HCT116 (cell line): ENCODE data around the gene SUCNR1. TPM values are rescaled to one million over a fixed set of nuclear protein-coding genes. Genes with fewer than 3 reads are reported as not detected.
"Not testable (repeated sequence)": the region's sequence is repeated elsewhere in the genome, so short reads cannot be mapped to it uniquely, and the experiment has no call there.

Experiments used
- ATAC-seq: fragments of 200-7000 bp; cut with Tn5 transposase; 2 replicates; pipeline ENCODE4 v1.9.1; 2020; ENCODE audit warnings: mild to moderate bottlenecking, moderate library complexity
- BruUV-seq: library from RNA; stranded (reverse); fragments of 400-500 nt; replicated peaks from 2 replicates; lab custom pipeline; 2021; lab: Mats Ljungman, UMichigan
- CTCF ChIA-PET: fragments of 300-600 bp; sonication (Branson Sonifier 250); formaldehyde crosslinking; loops from one replicate; lab custom pipeline; 2021; ENCODE audit warnings: antibody characterized with exemption; lab: Charles Lee
- POLR2A ChIA-PET: fragments of 300-600, 350-600 bp; sonication (Branson Sonifier 250); formaldehyde crosslinking; loops from one replicate; lab custom pipeline; 2021; ENCODE audit warnings: antibody characterized with exemption; lab: Charles Lee
- RAD21 ChIA-PET, 2 experiments: fragments of 300-600 bp; sonication (Branson Sonifier 250); formaldehyde crosslinking; loops; one replicate each; lab custom pipeline; 2023; ENCODE audit warnings: low total read pairs in 2 of 2; ENCODE audit not compliant: uncharacterized antibody in 2 of 2, unreplicated experiment in 2 of 2, low non-redundant PET in 1 of 2; lab: Charles Lee
- DNase-seq: peaks from one replicate; pipeline ENCODE4 v3.0.0-alpha.2; 2010; ENCODE audit warnings: low read depth, low spot score
- H2AFZ ChIP-seq: fragments of 200-600 bp; shearing (Covaris generic), sonication (generic); 2 replicates; pipeline ENCODE4 v1.6.1; 2017; ENCODE audit warnings: low read depth, mixed run types, mixed read lengths, antibody characterized with exemption, low read length; ENCODE audit not compliant: poor library complexity, severe bottlenecking
- H3K27ac ChIP-seq: 2 replicates; pipeline ENCODE4 v1.5.1; 2012; ENCODE audit warnings: low read depth, low read length
- H3K27me3 ChIP-seq: fragments of 200-600 bp; sonication (generic); 2 replicates; pipeline ENCODE4 v1.6.1; 2016; ENCODE audit warnings: mixed run types, low read length, mixed read lengths; ENCODE audit not compliant: insufficient read depth
- H3K36me3 ChIP-seq, 2 experiments: fragments of 200-500 bp in 1 of 2; fragments of 200-600 bp in 1 of 2; sonication (Bioruptor generic) in 1 of 2; sonication (generic) in 1 of 2; 2 replicates each; pipeline versions ENCODE4 v1.5.1 to v1.6.1; 2014 to 2016; ENCODE audit warnings: low read length in 2 of 2, inconsistent platforms in 1 of 2, mixed read lengths in 1 of 2, mixed run types in 1 of 2; ENCODE audit not compliant: insufficient read depth in 2 of 2, control insufficient read depth in 1 of 2
- H3K4me1 ChIP-seq, 2 experiments: fragments of 200-600 bp in 1 of 2; sonication (generic) in 1 of 2; 2 replicates each; pipeline versions ENCODE4 v1.5.1 to v1.6.1; 2012 to 2017; ENCODE audit warnings: low read length in 2 of 2, inconsistent platforms in 1 of 2, mild to moderate bottlenecking in 1 of 2, mixed read lengths in 1 of 2, mixed run types in 1 of 2, moderate library complexity in 1 of 2; ENCODE audit not compliant: insufficient read depth in 2 of 2, control insufficient read depth in 1 of 2
- H3K4me2 ChIP-seq: fragments of 200-600 bp; sonication (generic); 2 replicates; pipeline ENCODE4 v1.6.1; 2017; ENCODE audit warnings: mixed run types, low read length, mixed read lengths
- H3K4me3 ChIP-seq, 2 experiments: fragments of 200-600 bp in 1 of 2; sonication (generic) in 1 of 2; replicated peaks in 1 of 2; 2 replicates each; pipeline ENCODE4 v1.5.1; 2011 to 2016; ENCODE audit warnings: low read length in 2 of 2, control low read depth in 1 of 2, low read depth in 1 of 2, mild to moderate bottlenecking in 1 of 2, mixed read lengths in 1 of 2, mixed run types in 1 of 2
- H3K79me2 ChIP-seq: fragments of 200-600 bp; sonication (generic); 2 replicates; pipeline ENCODE4 v1.6.1; 2017; ENCODE audit warnings: mild to moderate bottlenecking, mixed run types, low read length, moderate library complexity, mixed read lengths; ENCODE audit not compliant: insufficient read depth
- H3K9ac ChIP-seq: fragments of 200-600 bp; sonication (generic); 2 replicates; pipeline ENCODE4 v1.6.1; 2016; ENCODE audit warnings: low read length, mixed read lengths
- H3K9me2 ChIP-seq: fragments of 200-600 bp; sonication (generic), shearing (Covaris generic); 2 replicates; pipeline ENCODE4 v1.6.1; 2017; ENCODE audit warnings: mixed run types, mild to moderate bottlenecking, moderate library complexity; ENCODE audit not compliant: insufficient read depth
- H3K9me3 ChIP-seq, 2 experiments: fragments of 200-500 bp in 1 of 2; fragments of 200-600 bp in 1 of 2; sonication (Bioruptor generic) in 1 of 2; sonication (generic) in 1 of 2; 2 replicates each; pipeline ENCODE4 v1.6.1; 2014 to 2017; ENCODE audit warnings: low read length in 2 of 2, mixed read lengths in 2 of 2, inconsistent platforms in 1 of 2, low read depth in 1 of 2, mild to moderate bottlenecking in 1 of 2, mixed run types in 1 of 2, moderate library complexity in 1 of 2; ENCODE audit not compliant: control insufficient read depth in 1 of 2, insufficient read depth in 1 of 2
- H4K20me1 ChIP-seq: fragments of 200-600 bp; sonication (generic), shearing (Covaris generic); 2 replicates; pipeline ENCODE4 v1.6.1; 2017; ENCODE audit warnings: mixed run types, mild to moderate bottlenecking, moderate library complexity; ENCODE audit not compliant: insufficient read depth
- ATF3 ChIP-seq: IDR thresholded peaks from 2 replicates; pipeline ENCODE4 v1.6.1; 2012
- CEBPB ChIP-seq: IDR thresholded peaks from 2 replicates; pipeline ENCODE4 v1.6.1; 2012; ENCODE audit warnings: low read depth
- ELF1 ChIP-seq: IDR thresholded peaks from 2 replicates; pipeline ENCODE4 v1.6.1; 2012; ENCODE audit warnings: low read depth, borderline replicate concordance
- EZH2phosphoT487 ChIP-seq: fragments of 200-600 bp; IDR thresholded peaks from 2 replicates; pipeline ENCODE4 v1.6.1; 2018; ENCODE audit warnings: antibody characterized with exemption, borderline replicate concordance
- FOSL1 ChIP-seq: IDR thresholded peaks from 2 replicates; pipeline ENCODE4 v1.6.1; 2012; ENCODE audit warnings: low read depth
- POLR2A ChIP-seq: IDR thresholded peaks from 2 replicates; pipeline ENCODE4 v1.7.0; 2011; ENCODE audit warnings: borderline replicate concordance; ENCODE audit not compliant: insufficient read depth, insufficient read length; ENCODE audit errors: extremely low read depth
- POLR2AphosphoS5 ChIP-seq: IDR thresholded peaks from 2 replicates; pipeline ENCODE4 v1.6.1; 2011; ENCODE audit warnings: mild to moderate bottlenecking, low read depth, low read length, moderate library complexity
- RAD21 ChIP-seq: IDR thresholded peaks from 2 replicates; pipeline ENCODE4 v1.6.1; 2012; ENCODE audit warnings: low read depth, mild to moderate bottlenecking
- intact Hi-C: fragments of 100-400 bp; cut with micrococcal nuclease; formaldehyde crosslinking; loops from 2 replicates; pipeline ENCODE4 v1.10.0; 2022
- total RNA-seq: library from RNA; stranded (reverse); gene quantifications from one replicate; pipeline ENCODE4 v1.2.1, GENCODE V29; 2021; ENCODE audit not compliant: unreplicated experiment

SUCNR1 gene
- total RNA-seq, 1 experiment from 2014 or later, result 0.17 TPM

DNA sequence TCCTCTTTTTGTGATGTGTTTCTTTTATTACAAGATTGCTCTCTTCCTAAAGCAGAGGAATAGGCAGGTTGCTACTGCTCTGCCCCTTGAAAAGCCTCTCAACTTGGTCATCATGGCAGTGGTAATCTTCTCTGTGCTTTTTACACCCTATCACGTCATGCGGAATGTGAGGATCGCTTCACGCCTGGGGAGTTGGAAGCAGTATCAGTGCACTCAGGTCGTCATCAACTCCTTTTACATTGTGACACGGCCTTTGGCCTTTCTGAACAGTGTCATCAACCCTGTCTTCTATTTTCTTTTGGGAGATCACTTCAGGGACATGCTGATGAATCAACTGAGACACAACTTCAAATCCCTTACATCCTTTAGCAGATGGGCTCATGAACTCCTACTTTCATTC is 7.7 kb downstream of the SUCNR1 start:
- H3K79me2 ChIP-seq, result no peaks in the 10 kb centered on the region
- no peaks in the 10 kb centered on the region for H3K27me3 ChIP-seq
- RAD21 ChIA-PET, result no interaction called here
- no peak for TF ChIP-seq EZH2phosphoT487
- TF ChIP-seq FOSL1, result no peak
- no peak for TF ChIP-seq POLR2AphosphoS5
- no peak for TF ChIP-seq POLR2A
- TF ChIP-seq ELF1, result no peak
- no peak for TF ChIP-seq CEBPB
- no peak for TF ChIP-seq ATF3
- TF ChIP-seq RAD21, result no peak
- TF ChIP-seq, all 23 proteins: peak for 0
- BruUV-seq, result no TSS peak
- Histone ChIP-seq H2AFZ (no peak overlapping the region), H3K9me2 (no peaks in the 10 kb centered on the region), H3K36me3 (no peaks in the 10 kb centered on the region), H4K20me1 (no peaks in the 10 kb centered on the region), H3K27ac (no peak overlapping the region), H3K4me3 (no peak overlapping the region), H3K9ac (no peak overlapping the region), H3K4me1 (no peaks in the 10 kb centered on the region), H3K9me3 (no peaks in the 10 kb centered on the region), H3K4me2 (no peak overlapping the region)
- intact Hi-C loops, result no loop called here
- ChIA-PET POLR2A (no interaction called here), CTCF (no interaction called here)
- ATAC-seq (no peak), DNase-seq (no peak)

DNA sequence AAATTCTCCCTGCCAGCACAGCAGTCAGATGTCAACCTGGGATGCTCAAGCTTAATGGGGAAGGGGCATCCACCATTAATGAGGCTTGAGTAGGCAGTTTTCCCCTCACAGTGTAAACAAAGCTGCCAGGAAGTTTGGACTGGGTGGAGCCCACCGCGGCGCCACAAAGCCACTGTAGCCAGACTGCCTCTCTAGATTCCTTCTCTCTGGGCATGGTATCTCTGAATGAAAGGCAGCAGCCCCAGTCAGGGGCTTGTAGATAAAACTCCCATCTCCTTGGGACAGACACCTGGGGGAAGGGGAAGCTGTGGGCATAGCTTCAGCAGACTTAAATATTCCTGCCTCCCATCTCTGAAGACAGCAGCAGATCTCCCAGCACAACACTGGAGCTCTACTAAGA is 12.0 kb downstream of the SUCNR1 start:
- intact Hi-C loops, H3K4me3 ChIP-seq, H3K9ac ChIP-seq, H3K79me2 ChIP-seq, CTCF ChIA-PET, H3K9me3 ChIP-seq, H4K20me1 ChIP-seq, H3K4me2 ChIP-seq, H3K9me2 ChIP-seq, DNase-seq, BruUV-seq, H2AFZ ChIP-seq, H3K36me3 ChIP-seq, POLR2A ChIA-PET, H3K27ac ChIP-seq, ATAC-seq, H3K27me3 ChIP-seq, RAD21 ChIA-PET, H3K4me1 ChIP-seq: not testable (repeated sequence)

- intact Hi-C loops, H3K79me2 ChIP-seq, H2AFZ ChIP-seq, BruUV-seq, H3K9ac ChIP-seq, CTCF ChIA-PET, H3K9me3 ChIP-seq, H3K4me3 ChIP-seq, ATAC-seq, H3K9me2 ChIP-seq, H3K36me3 ChIP-seq, POLR2A ChIA-PET, H4K20me1 ChIP-seq, H3K27me3 ChIP-seq, H3K4me1 ChIP-seq, DNase-seq, H3K27ac ChIP-seq, RAD21 ChIA-PET, H3K4me2 ChIP-seq: not testable (repeated sequence)
Measured at GRCh38 chr3:151887450-151888211, 14.2 kb downstream of the SUCNR1 start.
